T47D (cell line): ENCODE measurements around the gene C15orf39.
"Not testable (repeated sequence)": the region's sequence is repeated elsewhere in the genome, so short reads cannot be mapped to it uniquely, and the experiment has no call there.

ENCODE experiments used
- DNase-seq, 2 experiments: peaks; one replicate each; pipeline versions ENCODE4 v3.0.0 to v3.0.0-alpha.2; 2011 to 2012; ENCODE audit warnings: low read depth in 1 of 2, low spot score in 1 of 2
- JUND ChIP-seq: IDR thresholded peaks from 2 replicates; pipeline ENCODE4 v1.6.1; 2012; ENCODE audit warnings: low read depth
- in situ Hi-C: cut with HindIII; loops from 2 replicates; pipeline ENCODE4 v1.10.0; 2016; ENCODE audit warnings: low sequenced_read_pairs, low pct_unique_long_range_greater_than_20kb

The C15orf39 gene

GRCh38 chr15:75212200-75212858, 10.6 kb downstream of the C15orf39 start:
- no peak for DNase-seq
- TF ChIP-seq JUND = no peak
- in situ Hi-C loops = no loop called here

- DNase-seq = no peak
- in situ Hi-C loops = no loop called here
- no peak for TF ChIP-seq JUND
Observed at GRCh38 chr15:75213212-75213767, 11.6 kb downstream of the C15orf39 start.

- in situ Hi-C loops = no loop called here
- no peak for TF ChIP-seq JUND
- no peak for DNase-seq
Observed at GRCh38 chr15:75213768-75214221, 12.1 kb downstream of the C15orf39 start.

GRCh38 chr15:75214293-75215096, 12.8 kb downstream of the C15orf39 start:
- no peak for TF ChIP-seq JUND
- no peak for DNase-seq
- in situ Hi-C loops = no loop called here

- in situ Hi-C loops = no loop called here
- no peak for DNase-seq
- no peak for TF ChIP-seq JUND
Observed at GRCh38 chr15:75215107-75216004, 13.7 kb downstream of the C15orf39 start.

GRCh38 chr15:75217012-75217411, 15.3 kb downstream of the C15orf39 start:
- no peak for TF ChIP-seq JUND
- no peak for DNase-seq
- in situ Hi-C loops = no loop called here

GRCh38 chr15:75217574-75217973, 15.9 kb downstream of the C15orf39 start:
- in situ Hi-C loops, DNase-seq: not testable (repeated sequence)

GRCh38 chr15:75219507-75219929, 17.8 kb downstream of the C15orf39 start:
- DNase-seq, in situ Hi-C loops: not testable (repeated sequence)

GRCh38 chr15:75223688-75224087, 22.0 kb downstream of the C15orf39 start:
- in situ Hi-C loops = no loop called here
- no peak for DNase-seq
- no peak for TF ChIP-seq JUND

- in situ Hi-C loops = no loop called here
- no peak for TF ChIP-seq JUND
- no peak for DNase-seq
Observed at GRCh38 chr15:75224281-75224680, 22.6 kb downstream of the C15orf39 start.

- DNase-seq, in situ Hi-C loops: not testable (repeated sequence)
Observed at GRCh38 chr15:75225102-75225836, 23.6 kb downstream of the C15orf39 start.
